ENCODE measurements around the gene HIRA.

DNA sequence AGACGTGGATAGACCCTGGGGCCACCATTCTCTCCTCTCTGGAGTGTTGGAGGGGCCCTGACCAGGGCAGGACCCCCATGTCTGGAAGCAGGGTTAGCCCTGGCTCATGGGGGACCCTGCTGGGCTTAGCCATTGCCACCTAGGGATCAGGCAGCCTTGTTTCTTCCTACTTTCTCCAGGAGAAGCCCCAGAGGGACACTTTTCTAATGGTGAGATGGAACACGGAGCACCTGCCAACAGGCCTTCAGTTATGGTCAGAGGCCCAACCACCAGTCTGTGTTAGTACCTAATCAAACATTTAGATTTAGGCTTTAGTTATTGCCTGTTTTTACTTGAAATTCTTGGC is 17.9 kb upstream of the HIRA start:
- TF ChIP-seq, protein P1, sequence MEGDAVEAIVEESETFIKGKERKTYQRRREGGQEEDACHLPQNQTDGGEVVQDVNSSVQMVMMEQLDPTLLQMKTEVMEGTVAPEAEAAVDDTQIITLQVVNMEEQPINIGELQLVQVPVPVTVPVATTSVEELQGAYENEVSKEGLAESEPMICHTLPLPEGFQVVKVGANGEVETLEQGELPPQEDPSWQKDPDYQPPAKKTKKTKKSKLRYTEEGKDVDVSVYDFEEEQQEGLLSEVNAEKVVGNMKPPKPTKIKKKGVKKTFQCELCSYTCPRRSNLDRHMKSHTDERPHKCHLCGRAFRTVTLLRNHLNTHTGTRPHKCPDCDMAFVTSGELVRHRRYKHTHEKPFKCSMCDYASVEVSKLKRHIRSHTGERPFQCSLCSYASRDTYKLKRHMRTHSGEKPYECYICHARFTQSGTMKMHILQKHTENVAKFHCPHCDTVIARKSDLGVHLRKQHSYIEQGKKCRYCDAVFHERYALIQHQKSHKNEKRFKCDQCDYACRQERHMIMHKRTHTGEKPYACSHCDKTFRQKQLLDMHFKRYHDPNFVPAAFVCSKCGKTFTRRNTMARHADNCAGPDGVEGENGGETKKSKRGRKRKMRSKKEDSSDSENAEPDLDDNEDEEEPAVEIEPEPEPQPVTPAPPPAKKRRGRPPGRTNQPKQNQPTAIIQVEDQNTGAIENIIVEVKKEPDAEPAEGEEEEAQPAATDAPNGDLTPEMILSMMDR (IDR thresholded peaks at IDR 0.05 in 8 of 11, conservative IDR thresholded peaks at IDR 0.05 in 3 of 11) = no peak
- no peak for TF ChIP-seq POLR2A (IDR thresholded peaks at IDR 0.05)
